ENCODE data around the gene C20orf202.

Gene C20orf202

GRCh38 chr20:1202762-1203504 lies at the start of gene C20orf202:
C20orf202 (plus strand) TSS chr20:1203454; CDS start chr20:1203586, 132 bp downstream.
- DNase-seq = no peak

- no peak for DNase-seq
Measured at GRCh38 chr20:1154226-1154625, 49.0 kb upstream of the C20orf202 start.

- no peak for DNase-seq
Measured at GRCh38 chr20:1154691-1155090, 48.6 kb upstream of the C20orf202 start.

- DNase-seq = no peak
Measured at GRCh38 chr20:1155342-1155741, 47.9 kb upstream of the C20orf202 start.

GRCh38 chr20:1160496-1160895 lies 42.8 kb upstream of the C20orf202 start:
- DNase-seq = no peak

GRCh38 chr20:1160991-1161390 lies 42.3 kb upstream of the C20orf202 start:
- DNase-seq = no peak

GRCh38 chr20:1163105-1163504 lies 40.1 kb upstream of the C20orf202 start:
- no peak for DNase-seq

- DNase-seq = no peak
Measured at GRCh38 chr20:1163653-1164052, 39.6 kb upstream of the C20orf202 start.

GRCh38 chr20:1164871-1165270 lies 38.4 kb upstream of the C20orf202 start:
- DNase-seq = no peak

GRCh38 chr20:1165521-1165920 lies 37.7 kb upstream of the C20orf202 start:
- DNase-seq = no peak

GRCh38 chr20:1165941-1166340 lies 37.3 kb upstream of the C20orf202 start:
- DNase-seq = no peak

- DNase-seq = no peak
Measured at GRCh38 chr20:1166948-1167720, 36.1 kb upstream of the C20orf202 start.

- DNase-seq = no peak
Measured at GRCh38 chr20:1169224-1169623, 34.0 kb upstream of the C20orf202 start.

GRCh38 chr20:1171461-1172093 lies 31.7 kb upstream of the C20orf202 start:
- no peak for DNase-seq

GRCh38 chr20:1173698-1174097 lies 29.6 kb upstream of the C20orf202 start:
- DNase-seq = no peak

GRCh38 chr20:1174787-1175186 lies 28.5 kb upstream of the C20orf202 start:
- no peak for DNase-seq

- DNase-seq = no peak
Measured at GRCh38 chr20:1177680-1178079, 25.6 kb upstream of the C20orf202 start.

GRCh38 chr20:1178103-1178502 lies 25.2 kb upstream of the C20orf202 start:
- DNase-seq = no peak

GRCh38 chr20:1178623-1179022 lies 24.6 kb upstream of the C20orf202 start:
- DNase-seq = no peak

- no peak for DNase-seq
Measured at GRCh38 chr20:1180949-1181348, 22.3 kb upstream of the C20orf202 start.

GRCh38 chr20:1182106-1182505 lies 21.1 kb upstream of the C20orf202 start:
- DNase-seq = no peak

- no peak for DNase-seq
Measured at GRCh38 chr20:1183153-1183552, 20.1 kb upstream of the C20orf202 start.

- DNase-seq = no peak
Measured at GRCh38 chr20:1184260-1184637, 19.0 kb upstream of the C20orf202 start.

All from NCI-H2029 treated with DMSO at 0.1 percent for 48 hours (cell line).